GDM1 (cell line): Measurements from ENCODE around the gene PAOX.

Experiments
- DNase-seq: peaks from one replicate; lab custom pipeline; 2025; lab: John Stamatoyannopoulos, UW

Gene PAOX

GRCh38 chr10:133349577-133350011 lies 29.5 kb upstream of the PAOX start:
- no peak for DNase-seq

- no peak for DNase-seq
These were observed 28.6 kb upstream of the PAOX start for GRCh38 chr10:133350283-133350949.

DNA sequence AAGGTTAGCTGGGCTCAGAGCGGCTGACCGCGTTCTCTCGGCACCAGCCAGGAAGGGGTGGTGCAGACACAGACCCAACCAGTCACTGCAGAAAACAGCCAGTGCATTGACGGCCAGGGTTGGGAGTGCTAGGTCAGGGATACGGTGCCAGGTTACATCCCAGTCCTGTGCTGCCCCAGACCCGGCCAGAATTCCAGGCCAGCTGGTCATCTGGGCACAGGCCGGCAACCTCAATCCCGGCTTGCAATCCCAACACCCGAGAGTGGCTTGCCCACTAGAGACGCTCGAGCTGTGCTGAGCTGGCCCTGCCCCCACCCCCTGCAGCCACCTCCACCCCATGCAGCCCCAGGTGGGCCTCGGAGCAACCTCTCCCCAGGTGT lies 28.1 kb upstream of the PAOX start:
- DNase-seq = no peak

DNA sequence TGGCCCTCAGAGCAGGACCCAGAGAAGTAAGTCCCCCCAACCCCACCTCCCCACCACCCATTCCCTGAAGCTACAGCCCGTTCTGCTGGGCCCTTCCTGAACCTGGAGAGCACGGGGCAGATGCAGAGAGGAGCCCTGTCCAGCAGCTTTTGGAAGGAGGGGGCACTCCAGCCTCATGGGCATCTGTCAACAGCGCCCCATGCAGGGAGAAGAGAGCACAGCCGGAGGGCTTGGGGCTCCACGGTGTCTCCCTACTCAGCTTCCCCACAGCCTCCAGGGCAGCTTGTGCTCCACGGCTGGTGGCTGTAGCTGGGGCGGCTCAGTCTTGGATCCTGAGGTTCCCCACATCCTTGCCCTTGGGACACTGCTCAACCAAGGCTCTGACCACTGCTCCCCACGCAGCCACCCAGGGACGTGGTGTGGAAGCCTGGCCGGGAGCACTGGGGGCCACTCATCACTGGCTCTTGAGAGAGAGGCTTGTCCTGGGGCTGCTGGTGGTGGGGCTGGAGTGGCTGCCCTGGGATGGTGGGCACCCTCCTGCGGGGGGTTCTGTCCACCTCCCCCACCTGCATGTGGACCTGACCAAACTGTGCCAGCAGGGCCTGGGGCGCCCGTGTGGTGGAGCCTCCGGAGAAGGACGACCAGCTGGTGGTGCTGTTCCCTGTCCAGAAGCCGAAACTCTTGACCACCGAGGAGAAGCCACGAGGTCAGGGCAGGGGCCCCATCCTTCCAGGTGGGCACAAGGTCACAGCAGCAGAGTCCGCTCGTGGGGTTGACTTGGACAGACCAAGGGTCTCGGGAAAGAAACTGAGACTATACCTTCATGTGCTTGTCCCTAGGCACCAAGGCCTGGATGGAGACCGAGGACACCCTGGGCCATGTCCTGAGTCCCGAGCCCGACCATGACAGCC lies 27.4 kb upstream of the PAOX start:
- no peak for DNase-seq

GRCh38 chr10:133353202-133353959 lies 25.7 kb upstream of the PAOX start:
- DNase-seq = no peak

GRCh38 chr10:133353988-133354605 lies 25.0 kb upstream of the PAOX start:
- DNase-seq = no peak

GRCh38 chr10:133354672-133355240 lies 24.3 kb upstream of the PAOX start:
- no peak for DNase-seq

DNA sequence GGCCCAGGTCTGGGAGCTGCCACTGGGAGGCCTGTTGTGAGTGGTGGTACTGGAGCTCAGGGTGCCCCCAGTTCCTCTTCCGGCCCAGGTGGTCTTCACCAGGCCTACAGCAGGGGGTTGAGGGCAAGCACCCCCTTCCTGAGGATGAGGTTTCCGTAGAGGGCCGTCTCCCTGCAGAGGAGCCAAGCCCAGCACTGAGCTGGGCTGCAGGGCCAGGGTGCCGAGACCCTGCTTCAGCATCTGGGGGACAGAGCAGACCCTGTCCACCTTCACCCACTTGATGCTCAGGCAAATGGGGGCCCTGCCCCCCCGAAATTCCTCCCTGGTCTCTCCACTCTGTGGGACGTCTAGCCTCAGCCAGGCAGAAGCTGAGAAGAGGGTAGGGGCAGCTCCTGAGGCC lies 23.8 kb upstream of the PAOX start:
- DNase-seq = no peak

GRCh38 chr10:133355991-133356390 lies 23.1 kb upstream of the PAOX start:
- no peak for DNase-seq

GRCh38 chr10:133356549-133357284 lies 22.3 kb upstream of the PAOX start:
- DNase-seq = no peak

- DNase-seq = peak; percentile 71
These were observed 21.5 kb upstream of the PAOX start, which contains the start of gene FUOM for GRCh38 chr10:133357285-133358161. Gene FUOM (minus strand): TSS chr10:133358019. CDS start chr10:133358007, 12 bp downstream.

GRCh38 chr10:133358162-133358924 lies 20.7 kb upstream of the PAOX start:
- no peak for DNase-seq

GRCh38 chr10:133358925-133359310 lies 20.1 kb upstream of the PAOX start:
- DNase-seq = no peak

DNA sequence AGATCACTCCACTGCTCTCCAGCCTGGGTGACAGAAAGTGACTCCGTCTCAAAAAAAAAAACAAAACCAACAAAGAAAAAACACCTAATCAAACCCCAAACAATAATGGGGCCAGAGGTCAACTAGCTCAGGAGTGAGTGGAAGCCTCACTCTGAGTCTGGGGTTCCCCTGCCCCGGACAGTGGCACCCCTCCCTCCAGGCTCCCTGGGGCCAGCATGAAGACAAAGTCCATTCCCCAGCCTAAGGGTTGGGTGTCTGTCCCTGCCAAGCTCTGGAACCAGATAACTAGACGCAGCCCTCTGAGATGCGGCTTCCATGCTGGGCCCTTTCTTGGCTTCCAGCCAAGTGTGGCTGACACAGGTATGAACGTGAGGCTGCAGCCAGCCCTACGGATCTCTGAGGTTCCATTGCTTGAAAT lies 19.5 kb upstream of the PAOX start:
- no peak for DNase-seq

- no peak for DNase-seq
These were observed 19.0 kb upstream of the PAOX start for GRCh38 chr10:133359972-133360610.

DNA sequence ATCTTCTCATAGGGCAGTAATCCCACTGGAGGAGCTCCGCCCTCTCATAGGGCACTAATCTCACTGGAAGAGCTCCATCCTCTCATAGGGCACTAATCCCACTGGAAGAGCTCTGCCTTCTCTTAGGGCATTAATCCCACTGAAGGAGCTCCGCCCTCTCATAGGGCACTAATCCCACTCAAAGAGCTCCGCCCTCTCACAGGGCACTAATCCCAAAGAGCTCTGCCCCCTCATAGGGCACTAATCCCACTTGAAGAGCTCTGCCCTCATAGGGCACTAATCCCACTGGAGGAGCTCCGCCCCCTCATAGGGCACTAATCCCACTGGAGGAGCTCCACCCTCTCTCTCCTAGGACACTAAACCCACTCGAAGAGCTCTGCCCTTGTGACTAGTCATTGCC lies 17.8 kb upstream of the PAOX start:
- DNase-seq = no peak

DNA sequence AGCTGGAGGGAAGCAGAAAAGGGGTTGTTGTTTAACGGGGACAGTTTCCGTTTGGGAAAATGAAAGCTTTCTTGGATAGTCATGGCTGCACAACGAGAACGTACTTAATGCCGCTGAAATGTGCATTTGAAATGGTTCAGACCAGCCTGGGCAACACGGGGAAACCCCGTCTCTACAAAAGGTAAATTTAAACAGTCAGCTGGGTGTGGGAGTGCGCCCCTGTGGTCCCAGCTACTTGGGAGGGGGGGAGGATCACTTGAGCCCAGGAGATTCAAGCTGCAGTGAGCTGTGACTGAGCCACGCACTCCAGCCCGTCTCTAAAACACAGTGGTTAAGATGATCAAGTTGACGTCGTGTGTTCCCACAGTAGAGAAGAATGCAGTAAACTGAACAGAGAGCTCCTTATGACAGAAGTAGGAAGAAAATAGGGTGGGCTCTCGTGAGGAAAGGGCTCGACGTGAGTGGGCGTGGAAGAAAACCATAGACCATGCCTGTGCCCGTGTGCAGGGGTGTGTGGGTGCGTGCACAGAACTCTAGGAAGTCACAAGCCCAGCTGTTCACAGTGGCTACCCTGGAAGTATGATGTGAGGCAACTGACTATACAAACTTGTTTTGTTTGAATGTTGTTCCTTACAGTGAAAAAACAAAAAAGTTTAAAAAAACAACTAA lies 17.2 kb upstream of the PAOX start:
- no peak for DNase-seq

DNA sequence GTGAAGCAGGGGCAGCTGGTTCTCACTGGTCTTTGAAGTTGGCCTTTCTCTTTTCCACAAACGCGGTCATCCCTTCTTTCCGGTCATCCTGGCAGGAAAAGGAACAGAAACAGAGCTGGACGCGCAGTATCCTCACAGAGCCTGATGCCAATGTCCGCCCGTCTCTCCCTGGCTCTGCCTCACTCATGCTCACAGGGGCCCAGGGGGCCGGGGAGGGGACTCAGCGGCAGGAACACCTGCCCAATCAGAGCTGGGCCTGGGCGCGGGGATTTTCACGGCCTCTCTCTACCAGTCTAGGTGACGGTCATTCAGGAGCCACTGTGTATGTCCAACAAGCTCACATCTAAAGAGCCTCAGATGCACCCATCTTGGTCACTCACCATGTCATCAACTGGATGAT lies 16.2 kb upstream of the PAOX start:
- DNase-seq = no peak
